HG03280 (cell line): ENCODE data around the gene KLHDC8A.
A peak's percentile ranks its signal among the peaks of the same experiment; 100 is the strongest.
"Not testable (repeated sequence)": the region's sequence is repeated elsewhere in the genome, so short reads cannot be mapped to it uniquely, and the experiment has no call there.

Experiments
- ATAC-seq: cut with Tn5 transposase; IDR thresholded peaks from one replicate; pipeline ENCODE4 v1.9.1; 2021; ENCODE audit warnings: mild to moderate bottlenecking, moderate library complexity; ENCODE audit not compliant: unreplicated experiment

Gene KLHDC8A

GRCh38 chr1:205298191-205298994, 58.3 kb downstream of the KLHDC8A start:
- ATAC-seq = no peak

DNA sequence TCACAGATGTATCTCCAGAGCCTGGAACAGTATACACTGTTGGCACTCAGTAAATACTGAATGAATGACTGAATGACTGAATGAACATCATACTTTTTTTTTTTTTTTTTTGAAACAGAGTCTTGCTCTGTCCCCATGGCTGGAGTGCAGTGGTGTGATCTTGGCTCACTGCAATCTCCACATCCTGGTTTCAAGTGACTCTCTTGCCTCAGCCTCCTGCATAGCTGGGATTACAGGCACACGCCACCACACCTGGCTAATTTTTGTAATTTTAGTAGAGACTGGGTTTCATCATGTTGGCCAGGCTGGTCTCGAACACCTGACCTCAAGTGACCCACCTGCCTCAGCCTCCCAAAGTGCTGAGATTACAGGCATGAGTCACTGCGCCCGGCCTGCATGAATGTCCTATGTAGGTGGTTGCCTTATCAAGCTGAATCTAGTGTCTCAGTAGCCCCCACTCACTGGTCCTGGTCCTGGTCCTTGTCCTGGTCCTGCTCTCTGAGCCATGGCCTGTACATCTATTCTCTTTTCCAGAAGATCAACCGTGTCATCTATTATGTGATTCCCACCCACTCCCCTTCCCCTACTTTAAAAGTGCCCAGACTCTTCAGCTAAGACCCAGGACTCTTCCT, 59.1 kb downstream of the KLHDC8A start:
- ATAC-seq = not testable (repeated sequence)

GRCh38 chr1:205296154-205296553, 60.6 kb downstream of the KLHDC8A start:
- no peak for ATAC-seq

- ATAC-seq = no peak
Measured at GRCh38 chr1:205294934-205295333, 61.8 kb downstream of the KLHDC8A start.

DNA sequence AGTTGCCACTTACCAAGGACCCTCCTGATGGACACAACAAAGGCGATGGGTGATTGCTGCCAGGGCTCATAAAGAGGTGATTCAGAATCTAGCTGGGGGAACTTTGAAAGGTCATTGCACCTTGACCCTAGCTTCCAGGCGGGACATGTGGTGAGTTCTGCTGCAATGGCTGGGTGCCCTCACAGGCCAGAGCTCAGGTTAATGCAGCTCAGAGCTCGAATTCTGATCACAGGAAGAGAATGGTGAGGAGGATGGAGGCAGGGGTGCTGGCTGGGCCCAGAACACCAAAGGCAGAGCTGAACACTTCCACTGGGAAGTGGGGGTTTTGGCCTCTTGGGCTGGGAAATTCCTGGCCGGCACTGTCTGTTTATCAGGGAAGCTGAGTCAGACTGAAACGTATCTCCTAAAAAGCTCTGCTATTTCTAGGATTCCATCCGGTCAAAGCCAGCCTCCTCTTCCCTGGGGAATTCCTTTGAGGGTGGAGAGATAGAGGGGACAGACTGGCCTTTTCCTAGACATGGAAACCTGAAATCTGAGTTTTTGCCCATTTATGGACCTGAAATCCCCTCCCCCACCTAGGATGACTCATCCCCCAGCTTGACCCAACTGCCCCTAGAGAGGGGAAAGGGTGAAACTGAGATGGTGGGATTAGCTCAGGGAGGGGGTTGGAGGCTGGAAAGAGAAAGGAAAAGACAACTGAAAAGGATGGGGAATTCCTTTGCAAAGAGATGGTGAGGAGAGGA, 62.4 kb downstream of the KLHDC8A start:
- ATAC-seq = no peak

GRCh38 chr1:205293350-205294074, 63.2 kb downstream of the KLHDC8A start:
- no peak for ATAC-seq

DNA sequence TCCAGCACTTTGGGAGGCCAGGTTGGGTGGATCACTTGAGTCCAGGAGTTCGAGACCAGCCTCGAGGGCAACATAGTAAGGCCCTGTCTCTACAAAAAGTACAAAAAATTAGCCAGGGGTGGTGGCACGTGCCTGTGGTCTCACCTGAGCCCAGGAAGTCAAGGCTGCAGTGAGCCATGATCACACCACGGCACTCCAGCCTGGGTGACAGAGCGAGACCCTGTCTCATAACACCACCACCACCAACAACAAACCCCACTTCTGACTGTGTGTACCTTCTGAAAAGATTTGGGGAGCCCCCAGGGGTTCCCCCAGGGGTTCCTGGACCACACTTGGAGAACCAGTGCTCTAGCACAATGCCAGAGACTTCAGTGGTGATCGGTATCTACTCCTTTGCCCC, 65.1 kb downstream of the KLHDC8A start:
- no peak for ATAC-seq

DNA sequence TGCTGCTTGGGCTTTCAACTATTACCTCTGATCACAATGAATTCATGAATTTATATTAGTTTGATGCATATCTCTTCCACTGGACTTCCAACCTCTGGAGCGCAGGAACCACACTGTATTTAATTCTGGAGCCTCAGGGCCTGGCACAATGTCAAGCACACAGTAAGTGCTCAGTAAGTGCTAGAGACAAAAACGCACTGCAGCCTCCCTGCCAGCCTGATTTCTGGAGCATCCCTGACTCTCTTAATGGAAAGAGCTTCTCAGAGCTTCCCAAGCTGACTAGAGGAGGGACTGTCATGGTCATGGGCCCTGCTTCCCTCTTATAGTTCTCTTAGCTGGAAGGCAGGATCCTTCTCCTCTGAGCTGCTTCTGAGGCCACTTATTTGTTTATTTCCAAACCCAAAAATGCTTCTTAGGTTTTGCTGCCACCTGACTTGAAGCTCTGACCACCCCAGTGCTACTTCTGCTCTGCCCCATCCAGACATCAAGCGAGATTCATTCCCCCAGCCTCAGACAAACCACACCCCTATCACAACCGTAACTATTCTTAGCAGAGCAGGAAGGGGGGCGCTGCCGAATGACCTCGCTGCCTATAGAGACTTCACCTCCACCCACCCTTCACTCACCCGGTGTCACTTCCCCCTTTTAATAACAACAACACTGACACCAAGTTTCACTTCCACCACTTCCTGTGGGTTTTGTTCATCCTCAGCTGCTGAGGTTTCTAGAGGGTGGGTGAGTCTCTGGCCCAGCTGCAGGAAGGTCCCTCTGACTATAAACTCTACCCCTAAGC, 68.8 kb downstream of the KLHDC8A start:
- peak; percentile 76 for ATAC-seq

GRCh38 chr1:205287076-205287475, 69.6 kb downstream of the KLHDC8A start:
- no peak for ATAC-seq

GRCh38 chr1:205286335-205286950, 70.3 kb downstream of the KLHDC8A start:
- ATAC-seq = peak; percentile 31
